Measurements from ENCODE around the gene GGA2. TPM values are rescaled to one million over a fixed set of nuclear protein-coding genes. Genes with fewer than 3 reads are reported as not detected.

GGA2 gene, protein sequence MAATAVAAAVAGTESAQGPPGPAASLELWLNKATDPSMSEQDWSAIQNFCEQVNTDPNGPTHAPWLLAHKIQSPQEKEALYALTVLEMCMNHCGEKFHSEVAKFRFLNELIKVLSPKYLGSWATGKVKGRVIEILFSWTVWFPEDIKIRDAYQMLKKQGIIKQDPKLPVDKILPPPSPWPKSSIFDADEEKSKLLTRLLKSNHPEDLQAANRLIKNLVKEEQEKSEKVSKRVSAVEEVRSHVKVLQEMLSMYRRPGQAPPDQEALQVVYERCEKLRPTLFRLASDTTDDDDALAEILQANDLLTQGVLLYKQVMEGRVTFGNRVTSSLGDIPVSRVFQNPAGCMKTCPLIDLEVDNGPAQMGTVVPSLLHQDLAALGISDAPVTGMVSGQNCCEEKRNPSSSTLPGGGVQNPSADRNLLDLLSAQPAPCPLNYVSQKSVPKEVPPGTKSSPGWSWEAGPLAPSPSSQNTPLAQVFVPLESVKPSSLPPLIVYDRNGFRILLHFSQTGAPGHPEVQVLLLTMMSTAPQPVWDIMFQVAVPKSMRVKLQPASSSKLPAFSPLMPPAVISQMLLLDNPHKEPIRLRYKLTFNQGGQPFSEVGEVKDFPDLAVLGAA
- 19.0 and 26.4 TPM in 2 replicates for polyA plus RNA-seq (2011; rRNA removed)
- polyA minus RNA-seq (2011; rRNA and poly(A)+ RNA removed) = 18.8 and 20.7 TPM in 2 replicates

GRCh38 chr16:23510164-23510914 lies at the start of gene GGA2:
TSS of gene GGA2 (minus strand) at chr16:23510494. CDS start at chr16:23510411, 83 bp downstream.
- CTCF ChIA-PET = interaction anchor here (1.0 to 1.8 kb wide), 2 partner anchors 20 to 75 kb away, joined by 3 to 6 read pairs; no protein-coding TSS in a partner anchor
- POLR2A ChIA-PET = interaction anchor here (0.7 kb wide), 1 partner anchor 119 kb away, joined by 3 read pairs; no protein-coding TSS in a partner anchor

GRCh38 chr16:23557779-23558702 lies 47.7 kb upstream of the GGA2 start:
- Histone ChIP-seq H3K4me3 (ENCODE audit: low read depth, low read length) (peak overlapping the region; percentile 53), H3K36me3 (ENCODE audit: control insufficient read depth, insufficient read depth, low read length) (peaks cover 14% of the 10 kb centered on the region), H3K27me3 (ENCODE audit: control insufficient read depth, insufficient read depth, low read length) (no peaks in the 10 kb centered on the region)
- TF ChIP-seq, protein P1, sequence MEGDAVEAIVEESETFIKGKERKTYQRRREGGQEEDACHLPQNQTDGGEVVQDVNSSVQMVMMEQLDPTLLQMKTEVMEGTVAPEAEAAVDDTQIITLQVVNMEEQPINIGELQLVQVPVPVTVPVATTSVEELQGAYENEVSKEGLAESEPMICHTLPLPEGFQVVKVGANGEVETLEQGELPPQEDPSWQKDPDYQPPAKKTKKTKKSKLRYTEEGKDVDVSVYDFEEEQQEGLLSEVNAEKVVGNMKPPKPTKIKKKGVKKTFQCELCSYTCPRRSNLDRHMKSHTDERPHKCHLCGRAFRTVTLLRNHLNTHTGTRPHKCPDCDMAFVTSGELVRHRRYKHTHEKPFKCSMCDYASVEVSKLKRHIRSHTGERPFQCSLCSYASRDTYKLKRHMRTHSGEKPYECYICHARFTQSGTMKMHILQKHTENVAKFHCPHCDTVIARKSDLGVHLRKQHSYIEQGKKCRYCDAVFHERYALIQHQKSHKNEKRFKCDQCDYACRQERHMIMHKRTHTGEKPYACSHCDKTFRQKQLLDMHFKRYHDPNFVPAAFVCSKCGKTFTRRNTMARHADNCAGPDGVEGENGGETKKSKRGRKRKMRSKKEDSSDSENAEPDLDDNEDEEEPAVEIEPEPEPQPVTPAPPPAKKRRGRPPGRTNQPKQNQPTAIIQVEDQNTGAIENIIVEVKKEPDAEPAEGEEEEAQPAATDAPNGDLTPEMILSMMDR (IDR thresholded peaks at IDR 0.05; ENCODE audit: insufficient read depth, low read depth, low read length) = no peak
- CTCF ChIA-PET = interaction anchor here (0.7 to 2.0 kb wide), 10 partner anchors 11 to 77 kb away, joined by 3 to 10 read pairs (median 6); no protein-coding TSS in a partner anchor
- POLR2A ChIA-PET = interaction anchor here (0.6 to 0.7 kb wide), 3 partner anchors 19 to 81 kb away, joined by 4 to 21 read pairs (median 14); no protein-coding TSS in a partner anchor
- no peak for DNase-seq (ENCODE audit: low read depth)

More at GRCh38 chr16:23510164-23510914, at the start of gene GGA2:
- peak; percentile 26 for DNase-seq (ENCODE audit: low read depth)
- Histone ChIP-seq H3K27me3 (ENCODE audit: control insufficient read depth, insufficient read depth, low read length) (no peaks in the 10 kb centered on the region), H3K36me3 (ENCODE audit: control insufficient read depth, insufficient read depth, low read length) (no peaks in the 10 kb centered on the region), H3K4me3 (ENCODE audit: low read depth, low read length) (peak within 1 kb of the TSS; percentile 59)
- TF ChIP-seq, protein P1 (IDR thresholded peaks at IDR 0.05; ENCODE audit: insufficient read depth, low read depth, low read length) = no peak

GRCh38 chr16:23556881-23557778 lies 46.8 kb upstream of the GGA2 start, which contains the start of the genes EARS2 and UBFD1:
TSS of gene EARS2 (minus strand) at chr16:23557350. CDS start at chr16:23557343, 7 bp downstream.
TSS of gene UBFD1 (plus strand) at chr16:23557727. CDS start at chr16:23557743, 16 bp downstream.
- H3K4me3 ChIP-seq (ENCODE audit: low read depth, low read length) = peak within 1 kb of the TSS; percentile 53
- peaks cover 8% of the 10 kb centered on the region for H3K36me3 ChIP-seq (ENCODE audit: control insufficient read depth, insufficient read depth, low read length)
- ChIA-PET POLR2A (interaction anchor here (0.6 kb wide), 2 partner anchors 18 to 31 kb away, joined by 4 to 21 read pairs; no protein-coding TSS in a partner anchor), CTCF (interaction anchor here (0.7 to 2.0 kb wide), 11 partner anchors 11 to 76 kb away, joined by 3 to 10 read pairs (median 6); no protein-coding TSS in a partner anchor)
- no peaks in the 10 kb centered on the region for H3K27me3 ChIP-seq (ENCODE audit: control insufficient read depth, insufficient read depth, low read length)
- DNase-seq (ENCODE audit: low read depth) = peak; percentile 95
- TF ChIP-seq, protein P1 (IDR thresholded peaks at IDR 0.05; ENCODE audit: insufficient read depth, low read depth, low read length) = peak; percentile 97

DNA sequence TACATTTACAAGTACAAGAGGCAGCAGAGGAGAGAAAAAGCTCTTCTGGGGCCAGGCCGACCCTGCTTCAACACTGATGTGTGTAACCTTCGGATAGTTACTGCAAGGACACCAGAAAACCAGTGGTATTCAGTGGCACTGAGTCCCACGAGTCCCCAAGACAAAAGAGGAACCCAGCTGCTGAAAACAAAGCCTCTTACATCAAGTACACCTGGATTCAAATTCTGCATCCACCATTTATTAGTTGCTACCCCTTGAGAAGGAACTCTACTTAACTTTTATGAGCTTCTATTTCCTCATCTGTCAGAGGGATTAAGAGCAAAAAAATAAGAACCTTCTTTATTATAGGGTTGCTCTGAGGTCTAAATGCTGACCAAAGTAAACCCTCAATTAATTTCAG lies 44.2 kb upstream of the GGA2 start:
- ChIA-PET CTCF (interaction anchor here (0.6 kb wide), 1 partner anchor 486 kb away, joined by 3 read pairs; no protein-coding TSS in a partner anchor), POLR2A (no interaction called here)
- no peaks in the 10 kb centered on the region for H3K27me3 ChIP-seq (ENCODE audit: control insufficient read depth, insufficient read depth, low read length)
- peaks cover 8% of the 10 kb centered on the region for H3K36me3 ChIP-seq (ENCODE audit: control insufficient read depth, insufficient read depth, low read length)
- TF ChIP-seq, protein P1 (IDR thresholded peaks at IDR 0.05; ENCODE audit: insufficient read depth, low read depth, low read length) = no peak
- no peak for DNase-seq (ENCODE audit: low read depth)
- H3K4me3 ChIP-seq (ENCODE audit: low read depth, low read length) = no peak overlapping the region

Measured in BJ (cell line).